C4-2B (cell line): ENCODE data around the gene KCTD13.
"Not testable (repeated sequence)": the region's sequence is repeated elsewhere in the genome, so short reads cannot be mapped to it uniquely, and the experiment has no call there.

Experiments
- H3K27ac ChIP-seq: fragments of 450-650 bp; 2 replicates; pipeline ENCODE4 v1.5.1; 2017
- ZFX ChIP-seq: fragments of 450-650 bp; IDR thresholded peaks from 2 replicates; pipeline ENCODE4 v1.6.1; 2017
- TF ChIP-seq, protein P1 (sequence below): fragments of 450-650 bp; conservative IDR thresholded peaks from 2 replicates; pipeline ENCODE4 v1.5.1; 2017; ENCODE audit warnings: mild to moderate bottlenecking

Gene KCTD13

DNA sequence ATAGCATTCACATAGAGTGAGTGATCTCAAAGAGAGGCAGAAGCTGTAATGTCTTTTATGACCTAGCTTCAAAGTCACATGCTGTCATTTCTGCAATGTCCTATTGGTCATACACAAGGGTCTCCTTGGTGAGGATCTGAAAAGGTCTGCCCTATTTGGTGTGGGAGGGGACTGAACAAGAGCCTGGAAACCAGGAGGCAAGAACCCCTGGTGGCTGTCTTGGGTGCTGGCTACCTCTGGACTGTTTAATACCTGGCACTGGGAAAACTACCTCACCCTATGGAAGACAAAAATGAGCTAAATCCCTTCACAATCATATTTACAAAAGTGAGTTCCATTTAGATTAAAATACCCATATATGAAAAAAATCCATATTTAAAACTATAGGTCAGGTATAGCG is 9.0 kb downstream of the KCTD13 start:
- H3K27ac ChIP-seq, result no peak overlapping the region
- TF ChIP-seq, protein P1, sequence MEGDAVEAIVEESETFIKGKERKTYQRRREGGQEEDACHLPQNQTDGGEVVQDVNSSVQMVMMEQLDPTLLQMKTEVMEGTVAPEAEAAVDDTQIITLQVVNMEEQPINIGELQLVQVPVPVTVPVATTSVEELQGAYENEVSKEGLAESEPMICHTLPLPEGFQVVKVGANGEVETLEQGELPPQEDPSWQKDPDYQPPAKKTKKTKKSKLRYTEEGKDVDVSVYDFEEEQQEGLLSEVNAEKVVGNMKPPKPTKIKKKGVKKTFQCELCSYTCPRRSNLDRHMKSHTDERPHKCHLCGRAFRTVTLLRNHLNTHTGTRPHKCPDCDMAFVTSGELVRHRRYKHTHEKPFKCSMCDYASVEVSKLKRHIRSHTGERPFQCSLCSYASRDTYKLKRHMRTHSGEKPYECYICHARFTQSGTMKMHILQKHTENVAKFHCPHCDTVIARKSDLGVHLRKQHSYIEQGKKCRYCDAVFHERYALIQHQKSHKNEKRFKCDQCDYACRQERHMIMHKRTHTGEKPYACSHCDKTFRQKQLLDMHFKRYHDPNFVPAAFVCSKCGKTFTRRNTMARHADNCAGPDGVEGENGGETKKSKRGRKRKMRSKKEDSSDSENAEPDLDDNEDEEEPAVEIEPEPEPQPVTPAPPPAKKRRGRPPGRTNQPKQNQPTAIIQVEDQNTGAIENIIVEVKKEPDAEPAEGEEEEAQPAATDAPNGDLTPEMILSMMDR, result no peak
- TF ChIP-seq ZFX, result no peak

DNA sequence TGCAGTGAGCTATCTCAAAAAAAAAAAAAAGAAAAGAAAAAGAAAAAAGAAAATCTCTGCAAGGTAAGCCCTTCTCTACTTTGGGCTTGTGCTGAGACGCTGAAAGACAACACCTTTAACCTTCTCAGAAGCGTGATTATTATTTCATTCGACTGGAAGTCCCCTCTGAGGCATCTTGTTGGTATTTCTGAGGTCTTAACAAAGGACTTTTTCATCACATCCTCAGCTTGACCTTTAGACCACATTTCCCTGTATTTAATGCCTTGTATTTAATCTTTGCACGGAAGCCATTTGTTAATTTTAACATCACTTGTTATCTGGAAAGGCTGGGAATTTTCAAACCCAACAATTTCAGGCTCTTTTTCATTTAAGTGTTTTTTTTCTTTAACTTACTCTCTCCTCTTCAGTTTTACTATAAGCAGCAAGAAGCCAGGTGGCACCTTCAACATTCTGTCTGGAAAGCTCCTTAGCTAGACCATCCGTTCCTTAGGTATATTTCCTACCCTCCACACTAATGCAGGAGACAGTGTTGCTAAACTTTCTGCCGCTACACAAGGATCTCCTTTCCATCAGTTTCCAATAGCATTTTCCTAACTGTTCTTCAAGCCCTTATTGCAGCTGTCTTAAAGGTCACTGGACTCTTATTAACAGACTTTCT is 10.3 kb downstream of the KCTD13 start:
- TF ChIP-seq, protein P1, result no peak
- no peak for TF ChIP-seq ZFX
- no peak overlapping the region for H3K27ac ChIP-seq

DNA sequence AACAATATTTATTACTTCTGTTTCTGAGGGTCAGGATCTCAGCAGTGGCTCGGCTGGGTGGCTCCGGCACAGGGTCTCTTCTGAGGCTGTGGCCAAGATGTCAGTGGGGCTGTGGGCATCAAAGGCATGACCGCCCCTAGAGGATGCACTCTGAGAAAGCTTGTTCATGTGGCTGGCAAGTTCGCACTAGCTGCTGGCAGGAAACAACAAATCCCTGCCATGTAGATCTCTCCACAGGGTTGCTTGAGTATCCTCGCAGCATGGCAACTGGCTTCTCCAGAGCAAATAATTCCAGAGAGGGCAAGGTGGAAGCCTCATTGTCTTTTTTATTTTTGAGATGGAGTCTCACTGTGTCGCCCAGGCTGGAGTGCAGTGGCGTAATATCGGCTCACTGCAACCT is 12.5 kb downstream of the KCTD13 start:
- TF ChIP-seq, protein P1, result no peak
- no peak for TF ChIP-seq ZFX
- H3K27ac ChIP-seq, result no peak overlapping the region

DNA sequence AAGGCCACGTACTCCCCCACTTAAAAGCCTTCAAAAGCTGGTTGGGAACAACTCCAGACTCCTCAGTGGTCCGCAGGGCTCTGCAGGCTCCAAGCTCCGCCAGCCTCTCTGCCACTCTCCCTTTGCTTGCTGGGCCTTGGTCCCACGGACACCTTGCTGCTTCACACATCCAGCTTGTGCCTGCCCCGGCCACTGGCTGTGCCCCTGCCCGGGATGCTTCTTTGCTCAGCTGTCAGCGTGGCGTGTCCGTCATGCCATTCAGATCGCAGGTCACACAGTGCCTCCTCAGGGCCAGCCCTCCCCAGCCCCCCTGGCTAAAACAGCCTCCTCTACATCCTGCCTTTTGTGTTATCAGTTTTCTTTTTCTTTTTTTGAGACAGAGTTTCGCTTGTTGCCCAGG is 13.9 kb downstream of the KCTD13 start:
- no peak overlapping the region for H3K27ac ChIP-seq
- TF ChIP-seq ZFX, result no peak
- TF ChIP-seq, protein P1, result no peak

GRCh38 chr16:29911676-29912010 is 14.4 kb downstream of the KCTD13 start:
- no peak overlapping the region for H3K27ac ChIP-seq
- TF ChIP-seq, protein P1, result no peak
- TF ChIP-seq ZFX, result no peak

DNA sequence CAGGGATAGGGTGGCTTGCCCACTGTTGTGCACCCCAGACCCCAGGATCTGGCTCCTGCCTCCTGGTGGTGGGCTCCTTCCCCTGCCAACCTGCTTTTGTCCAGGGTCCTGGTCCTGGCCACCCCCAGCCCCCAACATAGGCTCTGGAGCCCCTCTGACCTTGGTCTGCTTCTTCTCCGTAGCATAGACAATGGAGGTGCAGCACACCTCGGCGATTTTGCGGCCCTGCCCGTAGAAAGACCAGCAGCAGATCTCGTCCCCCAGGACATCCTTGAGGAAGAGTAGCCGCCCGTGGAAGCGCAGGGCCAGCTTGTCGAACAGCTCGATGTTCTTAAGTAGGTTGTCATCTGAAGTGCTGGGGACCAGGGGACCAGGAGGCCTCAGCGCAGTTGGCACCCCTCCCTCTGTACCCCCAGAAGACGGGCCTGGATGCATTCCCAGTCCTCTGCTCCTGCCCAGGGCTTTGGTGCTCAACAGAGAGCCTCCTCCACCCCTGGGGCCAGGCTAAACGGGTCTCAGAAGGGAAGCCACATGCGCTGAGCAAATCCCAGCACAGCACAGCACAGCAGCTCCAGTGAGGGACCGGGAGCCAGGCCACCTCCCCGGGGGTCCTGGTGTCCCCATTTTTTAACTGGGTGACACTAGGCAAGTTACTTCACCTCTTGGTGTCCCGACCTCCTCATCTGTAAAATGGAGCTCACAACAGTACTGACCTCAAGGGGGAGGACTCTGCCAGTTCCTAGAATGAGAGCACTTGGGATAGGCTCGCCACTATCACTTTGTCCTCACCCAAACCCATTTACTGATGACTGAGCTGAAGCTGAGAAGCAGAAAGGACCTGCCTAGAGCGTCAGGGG is 15.0 kb downstream of the KCTD13 start:
- no peak for TF ChIP-seq ZFX
- TF ChIP-seq, protein P1, result no peak

DNA sequence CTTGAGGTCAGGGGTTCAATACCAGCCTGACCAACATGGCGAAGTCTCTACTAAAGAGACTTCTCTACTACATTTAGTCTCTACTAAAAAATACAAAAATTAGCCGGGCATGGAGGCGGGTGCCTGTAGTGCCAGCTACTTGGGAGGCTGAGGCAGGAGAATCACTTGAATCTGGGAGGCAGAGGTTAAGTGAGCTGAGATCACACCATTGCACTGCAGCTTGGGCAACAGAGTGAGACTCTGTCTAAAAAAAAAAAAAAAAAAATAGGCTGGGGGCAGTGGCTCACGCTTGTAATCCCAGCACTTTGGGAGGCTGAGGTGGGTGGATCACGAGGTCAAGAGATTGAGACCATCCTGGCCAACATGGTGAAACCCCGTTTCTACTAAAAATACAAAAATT is 16.2 kb downstream of the KCTD13 start:
- H3K27ac ChIP-seq, result not testable (repeated sequence)

More for the DNA sequence above, 15.0 kb downstream of the KCTD13 start:
- no peak overlapping the region for H3K27ac ChIP-seq

- no peak overlapping the region for H3K27ac ChIP-seq
- TF ChIP-seq ZFX, result no peak
- TF ChIP-seq, protein P1, result no peak
These were observed 16.6 kb downstream of the KCTD13 start for GRCh38 chr16:29909391-29909790.
